OCI-LY1 (cell line): ENCODE results near the gene DRAP1.

Source experiments
- EZH2 ChIP-seq: fragments of 200-600 bp; sonication (generic), shearing (Covaris generic); IDR thresholded peaks from 2 replicates; pipeline ENCODE4 v1.8.0; 2017; ENCODE audit warnings: borderline replicate concordance, mixed run types, mild to moderate bottlenecking, antibody characterized with exemption, low read length, moderate library complexity, mixed read lengths
- TF ChIP-seq, protein P1 (sequence below): fragments of 200-600 bp; sonication (generic), shearing (Covaris generic); IDR thresholded peaks from 2 replicates; pipeline ENCODE4 v1.5.1; 2017; ENCODE audit warnings: mild to moderate bottlenecking, antibody characterized with exemption, low read length, moderate library complexity, mixed read lengths

DNA sequence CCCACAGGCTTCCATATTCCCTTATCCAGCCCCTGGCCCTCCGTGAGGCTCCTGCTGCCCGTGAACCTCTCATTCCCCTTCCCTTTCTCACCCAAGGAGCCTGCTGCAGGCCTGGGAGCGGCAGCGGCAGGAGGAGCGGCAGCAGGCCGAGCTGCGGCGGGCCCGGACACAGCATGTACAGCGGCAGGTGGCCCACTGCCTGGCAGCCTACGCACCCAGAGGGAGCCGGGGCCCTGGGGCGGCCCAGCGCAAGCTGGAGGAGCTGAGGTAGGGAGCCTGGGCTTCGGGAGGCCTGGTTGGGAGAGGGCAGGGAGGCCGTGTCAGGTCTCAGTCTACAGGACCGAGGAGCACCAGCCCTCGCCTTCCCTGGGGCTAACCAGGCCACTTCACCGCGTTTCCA, 34.2 kb downstream of the DRAP1 start:
- TF ChIP-seq, protein P1, sequence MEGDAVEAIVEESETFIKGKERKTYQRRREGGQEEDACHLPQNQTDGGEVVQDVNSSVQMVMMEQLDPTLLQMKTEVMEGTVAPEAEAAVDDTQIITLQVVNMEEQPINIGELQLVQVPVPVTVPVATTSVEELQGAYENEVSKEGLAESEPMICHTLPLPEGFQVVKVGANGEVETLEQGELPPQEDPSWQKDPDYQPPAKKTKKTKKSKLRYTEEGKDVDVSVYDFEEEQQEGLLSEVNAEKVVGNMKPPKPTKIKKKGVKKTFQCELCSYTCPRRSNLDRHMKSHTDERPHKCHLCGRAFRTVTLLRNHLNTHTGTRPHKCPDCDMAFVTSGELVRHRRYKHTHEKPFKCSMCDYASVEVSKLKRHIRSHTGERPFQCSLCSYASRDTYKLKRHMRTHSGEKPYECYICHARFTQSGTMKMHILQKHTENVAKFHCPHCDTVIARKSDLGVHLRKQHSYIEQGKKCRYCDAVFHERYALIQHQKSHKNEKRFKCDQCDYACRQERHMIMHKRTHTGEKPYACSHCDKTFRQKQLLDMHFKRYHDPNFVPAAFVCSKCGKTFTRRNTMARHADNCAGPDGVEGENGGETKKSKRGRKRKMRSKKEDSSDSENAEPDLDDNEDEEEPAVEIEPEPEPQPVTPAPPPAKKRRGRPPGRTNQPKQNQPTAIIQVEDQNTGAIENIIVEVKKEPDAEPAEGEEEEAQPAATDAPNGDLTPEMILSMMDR = no peak
- TF ChIP-seq EZH2 = no peak
